ENCODE data around the gene PTGDR2.

DNA sequence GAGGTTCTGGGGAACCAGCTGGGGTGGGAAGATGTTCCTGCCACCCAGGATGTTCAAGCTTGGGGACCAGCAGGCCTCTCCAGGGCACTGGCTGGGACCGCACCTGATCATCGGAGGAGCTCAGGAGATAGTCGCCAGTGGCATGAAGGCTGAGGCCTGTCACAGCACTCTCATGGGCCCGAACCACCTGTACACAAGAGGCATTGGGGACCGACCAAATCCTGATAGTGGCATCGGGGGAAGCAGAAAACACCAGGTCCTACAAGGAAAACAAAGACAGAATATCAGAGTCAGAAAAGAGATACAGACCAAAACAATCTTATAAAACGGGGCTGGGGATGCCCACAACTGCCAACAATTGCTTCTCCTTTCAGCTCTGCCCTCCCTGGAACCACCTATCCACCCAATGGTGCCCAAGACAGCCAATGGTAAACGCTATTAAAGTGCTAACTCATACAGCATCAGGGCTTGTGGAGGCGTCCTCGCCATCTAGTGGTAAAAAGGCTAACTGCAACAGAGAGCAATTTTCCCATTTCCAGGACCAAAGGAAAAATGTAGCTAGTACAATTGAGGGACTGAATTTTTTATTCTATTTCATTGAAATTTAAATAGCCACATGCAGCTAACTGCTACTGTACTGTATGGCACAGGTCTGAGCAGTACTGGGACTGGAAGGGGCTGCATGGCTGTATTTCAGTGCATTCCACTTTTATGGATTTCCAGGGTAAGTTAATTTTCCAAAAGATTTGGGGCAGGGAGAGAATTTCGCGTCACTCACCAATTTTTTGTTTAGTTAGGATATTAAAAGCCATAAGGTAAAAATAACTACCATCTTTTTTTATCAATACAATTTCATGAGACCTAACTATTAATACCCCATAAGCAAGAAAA, 43.5 kb upstream of the PTGDR2 start:
- TF ChIP-seq CTCF (IDR thresholded peaks at IDR 0.05; ENCODE audit: insufficient read depth, low read length, poor library complexity, severe bottlenecking) = peak; percentile 95
- no peak for TF ChIP-seq EZH2phosphoT487 (conservative IDR thresholded peaks at IDR 0.05; ENCODE audit: low read length)

All from SU-DHL-6 (cell line).